ENCODE results near the gene OSBPL9.
A peak's percentile ranks its signal among the peaks of the same experiment; 100 is the strongest.
"Not testable (repeated sequence)": the region's sequence is repeated elsewhere in the genome, so short reads cannot be mapped to it uniquely, and the experiment has no call there.

The OSBPL9 gene

DNA sequence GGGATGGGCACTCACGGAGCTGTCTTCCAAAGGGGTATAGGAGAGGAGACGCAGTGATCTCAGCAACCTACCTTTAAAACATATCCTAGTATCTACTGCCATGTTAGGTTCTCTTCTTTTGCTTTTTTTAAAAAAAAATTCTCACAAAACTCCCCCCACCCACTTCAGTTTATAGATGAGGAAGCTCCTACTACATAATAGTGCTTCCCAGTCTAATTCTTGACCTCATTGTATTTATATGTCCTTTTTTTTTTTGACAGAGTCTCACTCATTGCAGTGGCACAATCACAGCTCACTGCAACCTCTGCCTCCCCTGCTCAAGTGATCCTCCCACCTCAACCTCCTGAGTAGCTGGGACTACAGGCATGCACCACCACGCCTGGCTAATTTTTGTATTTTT, 99.9 kb downstream of the OSBPL9 start:
- DNase-seq, result no peak

DNA sequence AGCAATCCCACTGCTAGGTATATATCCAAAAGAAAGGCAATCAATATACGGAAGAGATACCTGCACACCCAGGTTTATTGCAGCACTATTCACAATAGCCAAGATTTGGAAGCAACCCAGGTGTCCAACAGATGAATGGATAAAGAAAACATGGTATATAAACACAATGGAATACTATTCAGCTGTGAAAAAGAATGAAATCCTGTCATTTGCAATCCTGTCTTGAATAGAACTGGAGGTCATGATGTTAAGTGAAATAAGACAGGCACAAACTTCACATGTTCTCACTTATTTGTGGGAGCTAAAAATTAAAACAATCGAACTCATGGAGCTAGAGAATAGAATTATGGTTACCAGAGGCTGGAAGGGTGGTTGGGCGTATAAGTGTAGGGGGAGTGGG, 101.0 kb downstream of the OSBPL9 start:
- DNase-seq, result no peak

DNA sequence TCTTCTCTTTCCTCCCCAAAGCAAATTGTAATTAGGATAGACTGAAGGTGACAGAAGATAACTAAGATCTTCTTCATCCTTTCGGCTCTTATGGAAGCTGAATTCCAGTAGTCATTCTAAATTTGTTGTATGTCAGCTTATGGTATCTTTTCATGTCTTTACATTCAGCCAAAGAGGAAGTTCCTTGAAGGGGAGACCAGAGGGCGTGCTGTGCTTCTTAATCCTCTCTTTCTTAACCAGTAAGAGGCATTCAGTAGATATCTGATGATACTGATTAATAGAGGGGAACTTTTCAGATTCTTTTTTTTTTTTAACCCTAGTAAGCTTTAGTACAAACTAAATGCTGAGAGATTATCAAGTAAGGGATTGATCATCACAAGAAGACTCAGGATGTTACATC, 102.3 kb downstream of the OSBPL9 start:
- no peak for DNase-seq

DNA sequence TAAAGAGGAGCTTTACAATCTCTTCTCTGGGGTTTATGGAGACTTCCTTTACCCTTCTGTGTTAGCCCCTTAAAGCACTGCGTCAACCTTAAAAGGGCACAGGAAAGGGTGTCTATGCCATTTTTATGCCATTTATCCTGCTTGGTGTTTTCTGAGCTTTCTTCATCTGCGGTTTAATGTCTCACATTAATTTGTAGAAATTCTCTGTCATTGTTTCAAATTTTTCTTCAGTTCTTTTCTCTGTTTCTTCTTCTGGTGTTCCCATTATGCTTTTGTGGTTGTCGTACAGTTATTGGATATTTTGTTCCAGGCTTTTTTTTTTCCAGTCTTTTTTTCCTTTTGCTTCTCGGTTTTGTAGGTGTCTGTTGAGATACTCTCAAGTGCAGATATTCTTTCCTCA, 107.9 kb downstream of the OSBPL9 start:
- no peak for DNase-seq

DNA sequence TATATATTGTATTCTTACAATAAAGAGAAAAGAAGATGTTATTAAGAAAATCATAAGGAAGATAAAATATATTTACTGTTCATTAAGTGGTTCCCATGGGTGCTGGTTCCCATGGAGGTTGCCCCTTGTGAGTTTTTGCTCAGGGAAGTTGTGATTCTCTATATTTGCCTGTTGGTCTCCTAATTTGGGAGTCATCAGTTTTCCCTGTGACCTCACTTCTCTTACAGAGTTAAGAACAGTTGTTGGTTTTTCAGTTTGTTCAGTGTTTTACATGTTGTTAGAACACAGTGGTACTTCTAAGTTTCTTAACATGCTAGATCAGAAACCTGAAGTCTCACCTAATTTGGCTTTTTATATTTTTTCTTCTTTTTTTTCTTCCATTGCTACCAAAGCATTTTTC, 109.2 kb downstream of the OSBPL9 start:
- no peak for DNase-seq

DNA sequence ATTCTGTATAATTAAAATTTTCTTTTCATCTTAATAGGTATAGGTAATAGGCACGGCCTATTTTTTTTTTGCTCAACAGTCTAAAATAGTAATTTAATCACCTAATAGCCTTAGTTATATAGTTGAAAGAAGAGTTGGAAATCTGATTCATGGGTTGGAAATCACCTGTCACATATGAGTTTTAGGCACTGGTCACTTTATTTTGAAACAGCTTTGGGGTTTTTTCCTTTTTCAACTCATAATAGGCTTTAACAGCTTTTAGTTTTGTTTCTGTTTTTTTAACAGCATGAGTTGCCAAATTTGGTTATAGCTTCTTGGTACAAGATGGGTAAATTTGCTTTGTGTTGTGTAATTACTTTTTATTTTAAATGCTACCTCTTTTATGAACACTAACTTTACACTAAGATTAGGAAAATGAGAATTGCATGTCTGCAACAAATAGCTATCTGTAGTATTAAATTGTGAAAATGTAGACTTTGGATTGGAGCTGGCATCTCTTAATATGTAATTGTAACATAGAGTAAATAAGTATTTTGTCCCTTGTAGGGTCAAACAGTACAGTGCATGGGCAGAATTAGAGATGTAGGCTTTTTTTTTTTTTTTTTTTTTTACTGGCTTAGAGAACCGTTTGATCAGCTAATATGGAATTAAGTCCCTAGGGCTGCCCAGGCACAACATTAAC, 109.8 kb downstream of the OSBPL9 start:
- no peak for DNase-seq

DNA sequence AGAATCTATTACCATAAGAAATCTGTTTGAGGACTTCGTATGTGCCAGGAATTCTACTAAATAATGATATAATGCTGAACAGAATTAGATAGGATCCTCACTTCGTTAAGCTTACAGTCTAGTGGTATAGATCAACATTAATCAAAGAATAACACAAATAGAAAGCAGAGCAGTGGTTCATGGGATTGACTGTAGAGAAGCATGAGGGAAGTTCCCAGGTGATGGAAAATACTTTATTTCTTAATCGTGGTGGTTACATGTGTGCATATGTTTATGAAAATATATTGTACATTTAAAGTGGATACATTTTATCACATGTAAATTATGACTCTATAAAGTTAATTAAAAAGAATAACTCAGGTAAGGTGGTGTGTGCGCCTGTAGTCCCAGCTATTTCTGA, 110.5 kb downstream of the OSBPL9 start:
- no peak for DNase-seq

DNA sequence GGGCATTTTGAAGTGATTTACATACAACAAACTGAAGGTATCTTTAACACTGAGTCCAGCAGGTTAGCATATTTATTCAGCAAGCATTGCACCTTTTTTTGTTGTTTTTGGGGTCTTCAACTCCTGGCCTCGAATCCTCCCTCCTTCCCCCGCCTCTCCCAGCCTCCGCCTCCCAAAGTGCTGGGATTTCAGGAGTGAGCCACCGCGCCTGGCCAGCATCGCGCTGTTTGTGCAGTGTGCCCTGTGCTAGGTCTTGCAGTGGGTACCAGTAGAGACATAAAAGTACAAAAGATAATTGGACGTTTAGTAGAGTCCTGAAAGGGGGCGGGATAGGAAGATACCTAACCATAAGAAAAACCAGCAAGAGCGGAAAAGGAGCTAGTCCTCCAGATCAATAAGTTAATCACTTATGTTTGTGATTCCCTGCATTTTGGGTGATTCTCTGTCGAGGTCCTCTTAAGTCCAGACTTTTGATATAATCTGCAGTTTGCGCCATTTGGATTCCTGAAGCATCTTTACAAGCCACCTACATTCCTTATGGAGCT, 111.8 kb downstream of the OSBPL9 start:
- DNase-seq, result peak; percentile 12

DNA sequence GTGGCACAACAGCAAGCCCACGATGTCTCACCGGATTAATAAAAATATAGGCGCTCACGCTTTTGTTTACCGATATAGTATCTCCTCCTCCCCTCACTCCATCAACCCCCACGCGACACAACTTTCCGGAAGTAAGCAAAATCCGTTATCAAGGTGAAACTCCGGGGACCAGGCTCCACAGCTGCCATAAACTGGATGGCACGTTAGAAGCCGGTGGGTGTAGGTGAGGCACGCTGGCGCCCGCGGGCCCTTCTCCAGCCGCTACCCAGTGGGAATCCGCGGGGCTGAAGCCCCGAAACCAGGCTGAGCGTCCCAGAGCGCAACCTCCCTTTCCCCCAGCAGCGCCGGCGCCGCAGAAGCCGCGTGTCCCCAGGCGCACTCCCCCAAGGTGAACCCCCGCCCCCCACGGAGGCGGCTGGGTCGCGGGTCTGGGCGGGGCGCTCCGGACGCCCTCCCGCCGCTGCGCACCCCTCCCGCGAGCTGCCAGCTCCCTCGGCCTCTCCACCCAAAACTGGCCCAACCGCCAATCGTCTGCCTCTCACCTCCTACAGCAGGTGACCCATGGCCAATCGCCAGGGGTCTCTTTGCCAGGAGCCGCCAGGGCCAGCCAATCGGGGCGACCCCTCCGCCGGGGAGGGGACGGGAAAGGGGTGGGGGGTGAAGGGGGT, 112.4 kb downstream of the OSBPL9 start:
- peak; percentile 100 for DNase-seq

DNA sequence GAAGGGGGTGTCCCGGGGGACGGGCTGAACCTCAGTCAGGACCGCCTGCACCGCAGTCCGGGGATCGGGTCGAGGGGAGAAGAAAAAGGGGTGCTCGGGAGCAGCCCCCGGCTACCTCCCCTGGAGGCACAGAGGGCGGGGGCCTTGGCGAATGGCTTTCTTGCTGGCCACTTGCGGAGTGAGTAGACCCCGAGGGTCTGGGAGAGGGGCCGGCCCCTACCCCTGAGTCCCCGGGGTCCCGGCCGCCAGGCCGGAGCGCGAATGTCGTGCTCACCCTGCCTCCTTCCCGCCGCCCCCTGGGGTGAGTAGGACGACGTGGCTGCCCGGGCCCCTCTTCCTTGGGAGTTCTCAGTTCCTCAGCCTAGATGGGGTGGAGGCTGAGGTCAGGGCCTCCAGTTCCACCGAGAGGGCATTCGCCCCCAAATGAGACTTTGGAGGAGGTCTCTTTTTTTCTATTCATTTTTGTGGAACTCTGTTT, 113.0 kb downstream of the OSBPL9 start:
- peak; percentile 71 for DNase-seq

DNA sequence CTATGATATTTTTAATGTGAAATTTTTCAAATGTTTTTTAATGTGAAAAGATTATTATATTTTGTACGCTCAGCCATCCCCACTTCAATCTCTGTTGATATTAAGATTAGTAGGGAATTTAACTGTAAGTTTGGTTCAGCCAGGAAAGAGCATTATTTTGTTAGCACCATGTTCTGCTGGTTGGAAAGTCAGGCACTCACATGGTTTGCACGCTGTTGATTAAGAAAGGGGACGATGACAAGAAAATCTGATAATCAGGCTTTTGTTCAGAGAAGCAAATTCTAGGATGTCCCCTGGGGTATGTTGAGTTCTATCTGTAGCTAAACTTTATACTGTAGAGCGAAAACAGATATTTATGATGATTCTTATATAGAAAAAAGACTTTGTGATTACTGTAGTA, 115.1 kb downstream of the OSBPL9 start:
- no peak for DNase-seq

DNA sequence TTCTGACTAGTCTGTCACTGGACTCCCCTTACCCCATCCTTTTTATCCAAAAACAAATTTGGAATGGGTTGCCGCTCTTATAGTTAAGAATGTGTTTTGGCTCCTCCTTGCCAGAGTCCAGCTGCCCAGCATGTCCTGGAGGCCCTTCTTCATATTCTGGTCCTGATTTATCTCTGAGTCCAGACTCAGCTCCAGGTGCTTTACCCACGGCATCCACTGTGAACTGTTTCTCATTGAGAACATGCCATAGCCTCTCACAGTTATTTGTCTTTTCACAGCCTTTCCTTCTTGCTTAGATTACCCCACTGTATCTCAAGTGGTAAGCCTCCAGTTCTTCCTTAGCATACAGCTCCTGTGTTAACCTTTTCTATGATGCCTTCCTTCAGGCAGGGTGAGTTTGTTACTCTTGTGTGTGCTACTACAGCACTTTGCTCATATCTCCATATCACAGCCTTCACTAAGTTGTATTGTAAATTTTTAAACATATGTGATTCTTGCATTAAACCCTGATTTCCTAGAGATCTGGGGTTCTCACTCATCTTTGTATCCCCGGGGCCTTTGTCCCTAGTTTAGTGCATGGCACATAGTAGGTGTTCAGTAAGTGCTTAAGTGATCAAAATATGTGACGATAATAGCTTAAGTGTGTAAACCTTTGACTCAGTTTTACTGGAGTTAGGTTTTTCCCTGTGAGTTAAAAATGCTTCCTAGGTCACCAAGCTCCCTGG, 116.0 kb downstream of the OSBPL9 start:
- DNase-seq, result no peak

DNA sequence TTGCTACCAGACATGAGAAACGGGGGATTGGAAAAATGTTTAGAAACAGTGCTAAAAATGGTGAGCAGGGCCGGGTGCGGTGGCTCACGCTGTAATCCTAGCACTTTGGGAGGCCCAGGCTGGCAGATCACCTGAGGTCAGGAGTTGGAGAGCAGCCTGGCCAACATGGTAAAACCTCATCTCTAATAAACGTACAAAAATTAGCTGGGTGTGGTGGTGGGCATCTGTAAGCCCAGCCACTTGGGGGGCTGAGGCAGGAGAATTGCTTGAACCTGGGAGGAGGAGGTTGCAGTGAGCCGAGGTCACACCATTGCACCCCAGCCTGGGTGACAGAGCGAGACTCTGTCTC, 116.5 kb downstream of the OSBPL9 start:
- not testable (repeated sequence) for DNase-seq

DNA sequence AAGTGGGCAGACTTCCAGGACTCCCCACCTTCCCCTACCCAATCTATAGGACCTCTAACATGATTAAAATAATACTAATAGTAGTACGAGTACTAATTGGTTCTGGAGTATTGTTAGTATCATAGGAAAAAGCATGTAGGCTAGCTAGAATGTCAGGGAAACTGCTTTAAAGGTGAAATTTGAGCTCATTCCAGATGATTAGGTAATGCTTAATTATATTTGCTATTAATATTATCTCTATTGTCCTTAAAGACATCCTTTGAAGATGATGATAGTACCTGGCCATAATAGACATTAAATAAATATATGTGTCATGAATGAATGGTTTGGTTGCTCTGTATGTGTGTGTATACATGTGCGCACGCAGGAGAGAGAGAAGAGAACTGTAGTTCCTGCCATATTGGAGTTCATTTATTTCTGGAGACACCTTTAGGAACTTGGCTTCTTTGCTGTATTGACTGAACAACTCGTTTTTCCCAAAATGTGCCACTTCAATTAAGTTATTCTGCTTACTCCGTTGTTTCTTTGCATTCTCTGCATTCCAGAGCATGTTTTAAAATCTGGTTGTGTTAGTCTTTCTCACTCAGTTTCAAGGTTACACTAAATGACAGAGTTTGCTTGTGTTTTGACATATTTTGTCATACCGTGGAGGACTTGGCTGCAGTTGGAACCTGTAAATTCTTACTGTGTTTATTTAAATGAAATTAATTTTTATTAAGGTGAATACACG, 117.1 kb downstream of the OSBPL9 start:
- no peak for DNase-seq

DNA sequence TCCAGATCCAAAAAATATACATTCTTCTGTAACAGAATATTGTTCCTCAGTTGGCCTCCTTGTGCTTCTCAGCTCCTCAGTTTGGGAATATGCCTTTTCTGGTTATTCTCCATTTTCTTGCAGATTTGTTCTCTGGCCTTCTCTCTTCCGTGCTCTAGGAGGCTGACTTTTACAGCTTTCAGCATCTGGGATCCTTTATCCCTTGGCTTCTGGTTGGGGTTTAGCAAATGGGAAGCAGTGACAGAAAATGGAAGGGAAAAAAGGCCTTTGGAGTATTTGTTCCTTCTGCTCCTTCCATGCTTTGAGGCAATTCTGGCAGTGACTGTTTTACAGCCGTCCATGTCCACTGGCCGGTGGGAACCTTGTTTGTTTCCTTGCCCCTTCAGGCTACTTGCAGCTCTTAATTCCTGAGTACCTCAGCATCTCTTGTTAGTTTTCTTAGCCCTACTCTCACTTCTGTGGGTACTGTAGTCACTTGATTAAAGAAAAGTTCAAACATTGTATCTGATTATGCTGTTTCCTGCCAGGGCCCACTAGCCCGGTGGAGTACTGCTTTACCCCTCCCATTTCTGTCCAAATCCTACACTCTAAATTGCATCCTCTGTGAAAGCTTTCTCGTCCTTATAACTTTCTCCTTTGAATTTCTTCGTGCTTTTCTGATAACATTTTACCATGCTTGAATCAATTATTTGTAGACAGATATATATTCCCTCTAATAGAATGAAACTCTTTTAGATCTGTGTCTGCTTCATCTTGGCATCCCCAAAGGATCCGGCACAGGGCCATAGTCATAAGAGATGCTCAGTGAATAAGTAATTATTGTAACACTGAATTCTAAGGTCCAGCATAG, 118.2 kb downstream of the OSBPL9 start:
- no peak for DNase-seq

DNA sequence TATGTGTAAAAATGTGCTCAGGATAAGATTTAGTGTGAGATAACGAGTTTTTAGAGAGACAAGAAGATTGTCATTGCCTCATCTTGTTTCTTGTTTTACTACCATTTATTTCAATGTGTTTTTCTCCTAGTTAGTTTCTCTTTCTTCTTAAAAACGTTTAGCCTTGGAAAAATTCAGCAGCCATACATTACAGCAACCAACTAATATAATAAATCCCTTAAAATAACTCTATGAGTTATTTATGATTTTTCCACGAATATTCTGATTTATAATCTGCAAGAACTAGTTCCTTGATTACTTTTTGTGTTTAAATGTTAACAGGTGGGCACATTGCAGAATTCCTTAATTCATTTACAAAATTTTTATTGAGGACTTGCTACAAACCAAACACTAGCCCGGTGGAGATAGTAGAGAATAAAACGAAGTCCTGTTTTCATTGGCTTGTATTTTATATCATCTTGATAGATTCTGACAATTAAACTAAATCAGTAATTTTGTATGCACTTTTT, 118.9 kb downstream of the OSBPL9 start:
- DNase-seq, result no peak

DNA sequence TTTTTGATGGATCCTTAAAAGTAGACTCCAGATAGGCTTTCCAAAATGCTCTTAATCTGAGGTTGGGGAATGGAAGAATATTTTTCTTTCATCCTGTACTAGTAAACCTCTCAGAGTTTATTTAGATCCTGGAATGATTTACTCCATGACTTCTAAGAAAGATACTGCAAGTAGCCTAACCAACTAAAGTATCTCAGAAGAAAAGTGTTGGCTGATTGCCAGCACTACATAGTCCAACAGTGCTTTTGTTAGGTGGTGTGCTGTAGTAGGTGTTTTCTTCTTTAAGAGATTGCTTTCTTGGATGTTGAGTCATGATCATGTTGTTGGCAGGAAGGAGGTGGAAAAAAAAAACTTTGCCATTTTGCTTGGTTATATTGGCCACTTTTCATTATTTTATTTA, 119.8 kb downstream of the OSBPL9 start:
- DNase-seq, result peak; percentile 87

DNA sequence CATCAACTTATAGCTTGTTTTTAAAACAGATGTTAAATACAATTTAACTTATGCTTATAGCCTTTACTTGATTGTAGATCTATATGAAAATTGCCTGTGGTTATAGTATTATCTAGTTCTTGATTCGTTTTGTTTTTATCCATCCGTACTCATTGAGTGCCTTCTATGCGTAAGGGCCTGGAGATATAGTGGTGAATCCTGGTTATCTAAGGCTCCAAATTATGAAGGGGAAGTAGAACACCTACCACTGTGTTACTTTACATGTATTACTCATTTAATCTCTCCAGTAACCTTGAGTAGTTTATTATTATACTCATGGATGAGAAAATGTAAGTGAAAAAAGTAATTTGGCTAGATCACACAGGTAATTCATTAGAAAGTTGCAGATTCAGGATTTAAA, 121.8 kb downstream of the OSBPL9 start:
- no peak for DNase-seq

DNA sequence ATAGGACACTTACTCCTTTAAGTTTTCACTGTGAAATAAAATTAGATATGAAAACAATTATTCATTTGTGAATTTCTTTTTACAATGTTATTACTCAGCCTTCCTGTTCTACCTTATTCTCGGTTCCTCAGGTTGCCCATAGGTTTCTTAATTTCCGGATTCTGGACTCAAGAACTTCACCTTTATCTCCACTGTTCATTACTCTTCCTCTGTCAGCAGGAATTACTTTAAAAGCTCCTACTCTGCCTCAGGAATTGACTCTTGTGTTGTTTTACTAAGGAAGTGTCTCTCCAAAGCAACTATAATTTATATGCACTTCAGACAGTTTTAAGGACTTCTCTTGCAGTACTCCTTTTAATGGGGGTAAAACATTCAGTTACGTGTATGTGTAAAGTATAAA, 123.8 kb downstream of the OSBPL9 start:
- no peak for DNase-seq

DNA sequence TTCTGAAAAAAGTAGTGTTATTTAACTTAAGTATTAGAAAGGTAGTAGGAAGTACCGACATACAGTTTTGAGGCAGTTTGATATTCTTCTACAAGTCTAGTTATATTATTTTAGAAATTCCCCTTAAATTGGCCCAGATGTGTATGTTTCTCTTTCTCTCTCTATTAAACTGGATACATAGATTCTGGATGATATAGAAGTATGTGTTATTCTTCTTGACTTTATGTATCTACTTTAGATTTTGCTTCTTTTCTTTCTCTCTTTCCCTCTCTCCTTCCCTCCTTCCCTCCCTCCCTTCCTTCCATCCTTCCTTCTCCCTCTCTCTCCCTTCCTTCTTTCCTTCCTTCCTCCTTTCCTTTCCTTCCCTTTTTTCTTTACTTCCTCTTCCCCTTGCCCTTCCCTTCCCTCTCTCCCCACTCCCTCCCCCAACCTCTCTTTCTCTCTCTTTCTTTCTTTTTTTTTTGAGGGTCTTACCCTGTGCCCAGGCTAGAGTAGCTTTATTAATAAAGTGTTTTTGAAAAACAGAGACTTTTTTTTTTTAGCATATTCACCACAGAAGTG, 124.3 kb downstream of the OSBPL9 start:
- no peak for DNase-seq

DNA sequence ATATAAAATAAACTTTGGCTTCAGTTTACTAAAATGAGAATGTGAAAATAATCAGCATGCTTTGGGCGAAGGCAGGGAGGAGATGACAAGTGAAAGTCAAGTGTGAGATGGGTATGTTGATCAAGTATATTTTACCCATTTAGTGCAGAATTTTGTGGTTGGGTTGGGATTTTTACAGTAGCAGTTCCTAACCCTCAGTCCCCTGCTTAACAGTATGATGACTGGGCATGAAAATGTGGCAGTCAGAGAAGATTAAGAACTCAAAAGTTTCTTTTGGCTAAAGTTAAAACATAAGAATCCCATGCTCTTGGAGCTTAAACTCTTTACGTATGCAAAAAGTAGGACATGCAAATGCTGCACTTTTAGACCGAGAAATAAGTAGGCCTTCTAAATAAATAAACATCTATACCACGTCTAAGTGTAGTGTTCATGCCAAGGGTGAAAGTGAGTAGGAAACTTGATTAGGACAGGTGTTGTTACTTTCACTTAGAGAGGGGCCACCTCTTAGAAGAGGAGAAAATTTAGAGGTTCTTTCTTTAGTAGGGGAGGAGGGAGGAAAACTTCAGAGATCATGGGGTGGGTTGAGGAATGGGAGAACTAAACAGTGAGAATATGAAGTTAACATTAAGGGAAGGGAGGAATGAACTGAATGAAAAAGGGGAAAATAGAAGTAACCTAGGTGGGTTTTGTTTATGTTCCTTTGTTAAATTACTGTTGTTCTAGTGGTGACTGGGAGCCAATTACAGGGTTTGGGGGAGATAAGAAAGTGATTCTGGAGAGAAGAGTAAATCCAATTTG, 127.8 kb downstream of the OSBPL9 start:
- DNase-seq, result no peak

Data from RPMI8226 (cell line).